Measurements from ENCODE around the gene CYB5B.

The CYB5B gene

GRCh38 chr16:69479775-69480174 is 55.4 kb downstream of the CYB5B start:
- no peak for TF ChIP-seq CTCF (IDR thresholded peaks at IDR 0.05; ENCODE audit: low read depth, low read length)
- H3K4me3 ChIP-seq (ENCODE audit: low read depth, low read length): no peak overlapping the region

- H3K4me3 ChIP-seq (ENCODE audit: low read depth, low read length): no peak overlapping the region
- TF ChIP-seq CTCF (IDR thresholded peaks at IDR 0.05; ENCODE audit: low read depth, low read length): no peak
Measured at GRCh38 chr16:69481901-69482341, 57.5 kb downstream of the CYB5B start.

- no peak for TF ChIP-seq CTCF (IDR thresholded peaks at IDR 0.05; ENCODE audit: low read depth, low read length)
Measured at GRCh38 chr16:69482410-69482991, 58.1 kb downstream of the CYB5B start.

GRCh38 chr16:69483611-69484010 is 59.2 kb downstream of the CYB5B start:
- no peak overlapping the region for H3K4me3 ChIP-seq (ENCODE audit: low read depth, low read length)
- TF ChIP-seq CTCF (IDR thresholded peaks at IDR 0.05; ENCODE audit: low read depth, low read length): no peak

More at GRCh38 chr16:69482410-69482991, 58.1 kb downstream of the CYB5B start:
- H3K4me3 ChIP-seq (ENCODE audit: low read depth, low read length): no peak overlapping the region

GRCh38 chr16:69485361-69485760 is 60.9 kb downstream of the CYB5B start:
- TF ChIP-seq CTCF (IDR thresholded peaks at IDR 0.05; ENCODE audit: low read depth, low read length): no peak

GRCh38 chr16:69485816-69486215 is 61.4 kb downstream of the CYB5B start:
- H3K4me3 ChIP-seq (ENCODE audit: low read depth, low read length): no peak overlapping the region
- TF ChIP-seq CTCF (IDR thresholded peaks at IDR 0.05; ENCODE audit: low read depth, low read length): no peak

More at GRCh38 chr16:69485361-69485760, 60.9 kb downstream of the CYB5B start:
- no peak overlapping the region for H3K4me3 ChIP-seq (ENCODE audit: low read depth, low read length)

GRCh38 chr16:69486272-69486671 is 61.9 kb downstream of the CYB5B start:
- H3K4me3 ChIP-seq (ENCODE audit: low read depth, low read length): no peak overlapping the region
- TF ChIP-seq CTCF (IDR thresholded peaks at IDR 0.05; ENCODE audit: low read depth, low read length): no peak

All from WI38 (cell line).